ENCODE data around the gene BPIFB1.

BPIFB1 gene

DNA sequence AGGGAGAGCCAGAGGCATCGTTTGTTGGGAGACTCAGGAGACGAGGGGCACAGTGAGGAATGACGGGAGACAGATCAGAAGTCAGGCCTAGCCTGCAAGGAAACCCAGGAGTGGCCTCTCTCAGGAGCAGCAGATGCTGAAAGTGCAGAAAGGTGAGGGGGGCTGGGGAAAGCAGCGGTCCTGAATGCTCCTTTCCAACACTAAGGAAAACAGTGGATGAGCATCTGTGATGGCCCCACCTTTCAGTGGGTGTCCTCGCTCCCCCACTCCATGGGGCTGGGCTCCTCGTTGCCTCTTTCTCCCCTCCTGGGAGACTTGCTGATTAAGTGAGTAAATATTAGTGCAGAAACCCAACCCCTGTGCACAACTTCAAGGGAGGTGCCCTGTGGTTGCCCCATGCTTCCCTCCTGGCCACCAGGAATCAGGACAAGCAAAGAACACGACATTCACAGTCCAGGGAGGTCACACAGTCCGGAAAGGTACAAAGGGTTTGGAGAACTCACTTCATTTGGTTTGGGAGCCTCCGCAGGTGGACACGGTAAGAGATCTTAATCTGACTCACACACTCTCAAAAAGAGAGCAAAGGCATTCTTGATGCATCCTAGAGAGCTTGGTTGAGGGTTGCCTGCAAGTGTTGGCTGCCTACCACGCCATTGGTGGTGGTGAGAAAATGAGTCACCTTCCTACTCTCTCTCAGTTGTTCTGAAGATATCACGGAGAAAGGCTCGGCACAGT lies 9.7 kb upstream of the BPIFB1 start:
- DNase-seq: no peak

GRCh38 chr20:33275215-33275614 lies 7.8 kb upstream of the BPIFB1 start:
- no peak for DNase-seq

DNA sequence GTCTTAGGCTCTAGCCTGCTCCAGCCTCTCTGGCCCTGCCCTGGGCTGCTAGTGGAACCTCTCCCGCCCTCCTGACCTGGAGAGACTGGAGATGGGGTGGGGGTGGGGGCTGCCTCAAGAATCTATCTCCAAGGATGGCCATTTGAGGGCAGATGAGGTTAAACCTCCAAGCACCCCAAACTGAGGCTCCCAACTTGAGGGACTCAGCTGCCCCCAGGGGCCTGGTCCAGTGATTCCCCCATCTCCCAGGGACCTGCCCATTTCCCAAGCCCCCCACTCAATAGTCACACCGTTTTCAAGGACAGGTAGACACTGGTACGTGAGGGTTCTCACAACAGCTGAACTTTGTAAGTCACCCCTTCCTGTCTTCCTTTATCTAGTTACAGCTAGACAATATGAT lies 7.1 kb upstream of the BPIFB1 start:
- no peak for DNase-seq

GRCh38 chr20:33276303-33277113 lies 6.5 kb upstream of the BPIFB1 start:
- DNase-seq: no peak

DNA sequence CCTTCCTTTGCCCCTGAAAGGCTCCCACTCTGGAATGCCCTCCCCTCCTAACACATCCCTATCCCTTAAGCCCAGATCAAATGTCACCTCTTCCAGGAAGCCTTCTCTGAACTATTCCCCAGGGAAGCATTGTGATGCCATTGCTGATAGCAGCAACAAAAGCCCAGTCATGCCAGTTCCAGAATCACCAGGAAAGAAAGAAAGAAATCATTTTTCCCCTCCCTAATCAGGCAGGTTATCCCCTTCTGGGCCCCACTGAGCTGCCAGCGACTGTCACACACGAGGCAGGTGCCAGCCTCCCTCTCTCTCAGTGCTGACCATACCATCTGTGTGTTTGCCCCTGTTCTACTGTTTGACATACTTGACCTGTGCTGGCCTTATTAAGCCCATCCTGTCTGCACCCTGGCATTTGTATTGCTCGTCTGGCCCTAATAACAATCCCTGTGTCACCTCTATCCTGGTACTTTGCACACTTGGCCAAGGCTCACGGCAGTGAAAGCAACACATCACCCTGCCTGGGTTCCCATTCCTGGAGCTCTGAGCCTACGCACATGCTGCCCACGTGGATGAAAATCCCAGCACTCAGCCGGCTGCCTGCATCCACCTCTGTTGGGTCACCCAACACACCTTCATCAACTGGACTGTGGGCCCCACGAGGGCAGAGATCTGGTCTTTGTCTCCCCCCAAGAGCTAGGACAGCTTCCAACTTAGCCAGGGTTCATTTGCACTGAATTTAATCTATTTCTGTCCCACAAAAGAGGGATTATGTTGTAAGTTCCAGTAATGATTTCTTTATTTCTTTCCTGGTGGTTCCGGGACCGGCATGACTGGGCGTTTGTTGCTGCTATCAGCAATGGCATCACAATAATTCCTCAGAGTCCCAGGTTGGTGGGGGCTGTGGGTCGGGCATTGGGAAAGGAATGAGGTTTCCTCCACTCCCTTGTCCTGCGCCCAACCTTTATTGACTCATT lies 5.3 kb upstream of the BPIFB1 start:
- DNase-seq: no peak

DNA sequence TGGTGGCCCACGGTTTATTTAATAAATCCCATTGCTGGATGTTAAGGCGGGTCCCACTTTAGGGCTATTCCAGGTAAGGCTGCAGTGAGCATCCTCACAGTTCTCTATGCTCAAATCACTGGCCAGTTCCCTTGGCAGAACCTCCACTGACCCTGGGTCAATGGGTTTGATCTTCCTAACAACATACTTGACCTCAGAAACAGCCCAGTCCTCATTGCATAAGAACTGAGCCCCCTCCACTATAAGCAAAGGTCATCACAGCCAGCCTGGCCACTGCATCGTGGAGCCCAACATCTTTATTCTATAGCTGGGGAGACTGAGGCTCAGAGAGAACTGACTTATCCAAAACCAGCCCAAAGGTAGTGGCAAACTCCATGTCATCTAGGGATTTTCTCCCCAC lies 4.3 kb upstream of the BPIFB1 start:
- no peak for DNase-seq

GRCh38 chr20:33279261-33279910 lies 3.6 kb upstream of the BPIFB1 start:
- no peak for DNase-seq

GRCh38 chr20:33280000-33280680 lies 2.9 kb upstream of the BPIFB1 start:
- no peak for DNase-seq

DNA sequence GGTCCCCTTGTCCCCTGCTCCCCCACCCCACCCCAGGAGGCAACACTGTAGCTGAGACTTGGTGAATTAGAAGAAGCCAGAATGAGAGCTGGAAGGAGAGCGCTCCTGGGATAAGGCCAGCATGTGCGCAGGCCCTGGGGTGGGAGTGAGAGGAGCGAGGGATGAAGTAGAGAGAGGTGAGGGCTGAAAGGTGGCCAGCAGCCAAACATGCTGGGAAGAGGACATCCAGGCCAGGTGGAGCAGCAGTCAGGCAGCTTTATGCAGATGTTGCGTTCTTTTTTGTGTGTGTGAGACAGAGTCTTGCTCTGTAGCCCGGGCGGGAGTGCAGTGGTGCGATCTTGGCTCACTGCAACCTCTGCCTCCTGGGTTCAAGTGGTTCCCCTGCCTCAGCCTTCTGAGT lies 2.2 kb upstream of the BPIFB1 start:
- DNase-seq: no peak

- DNase-seq: no peak
Observed at GRCh38 chr20:33281550-33282146, 1.4 kb upstream of the BPIFB1 start.

DNA sequence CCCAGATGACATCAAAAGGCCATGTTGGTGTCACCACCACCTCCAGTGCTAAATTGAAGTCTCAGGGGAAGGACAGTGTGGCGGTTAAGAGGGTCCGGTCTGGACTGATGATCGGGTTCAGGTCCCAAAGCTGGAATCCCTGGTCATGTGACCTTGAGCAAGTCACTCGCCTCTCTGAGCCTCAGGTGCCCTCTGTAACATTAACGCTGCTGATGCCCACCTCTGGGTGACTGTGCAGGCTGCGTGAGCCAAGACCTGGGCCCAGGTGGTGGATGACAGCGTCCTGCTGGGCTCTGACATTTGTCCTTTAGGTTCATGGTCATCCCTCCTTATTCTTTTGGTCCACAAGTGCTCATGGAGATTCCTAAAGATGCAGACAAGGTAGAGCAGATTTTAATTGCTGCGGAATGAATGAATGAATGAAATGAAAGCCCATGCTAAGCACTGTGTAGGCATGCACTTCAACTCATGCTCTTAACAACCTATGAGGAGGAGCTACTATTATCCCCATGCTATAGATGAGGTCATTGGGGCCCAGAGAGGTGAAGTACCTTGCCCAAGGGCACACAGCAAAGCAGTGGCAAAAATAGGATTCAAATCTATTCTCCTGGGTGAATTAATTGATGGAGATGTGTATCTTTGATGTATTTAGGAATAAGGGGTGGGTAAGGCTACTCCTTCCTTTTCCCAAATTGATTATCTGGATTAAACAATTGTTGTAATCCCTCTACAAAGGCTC lies 649 bp upstream of the BPIFB1 start:
- no peak for DNase-seq

DNA sequence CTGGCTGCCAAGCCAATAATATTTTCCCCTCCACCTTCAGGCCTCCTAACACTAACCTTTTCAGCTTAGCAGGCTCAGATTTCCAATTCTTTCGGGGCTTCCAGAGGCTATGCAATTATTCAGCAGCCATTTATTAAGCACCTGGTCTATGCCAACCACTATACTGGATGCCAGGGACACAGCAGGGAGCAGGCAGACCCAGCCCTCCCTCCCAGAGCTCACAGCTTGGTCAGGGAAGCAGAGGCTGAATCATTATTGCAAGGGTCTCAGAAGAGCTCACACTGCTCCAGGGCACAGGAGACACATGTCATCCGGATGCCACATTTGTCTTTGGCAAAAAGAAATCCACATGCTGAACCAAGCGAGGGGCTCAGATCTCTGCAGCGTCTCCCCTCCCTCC lies 1.3 kb downstream of the BPIFB1 start:
- no peak for DNase-seq

GRCh38 chr20:33284937-33285336 lies 1.9 kb downstream of the BPIFB1 start:
- DNase-seq: no peak

- DNase-seq: no peak
Observed at GRCh38 chr20:33285861-33286495, 3.0 kb downstream of the BPIFB1 start.

GRCh38 chr20:33287884-33288283 lies 4.9 kb downstream of the BPIFB1 start:
- DNase-seq: no peak

DNA sequence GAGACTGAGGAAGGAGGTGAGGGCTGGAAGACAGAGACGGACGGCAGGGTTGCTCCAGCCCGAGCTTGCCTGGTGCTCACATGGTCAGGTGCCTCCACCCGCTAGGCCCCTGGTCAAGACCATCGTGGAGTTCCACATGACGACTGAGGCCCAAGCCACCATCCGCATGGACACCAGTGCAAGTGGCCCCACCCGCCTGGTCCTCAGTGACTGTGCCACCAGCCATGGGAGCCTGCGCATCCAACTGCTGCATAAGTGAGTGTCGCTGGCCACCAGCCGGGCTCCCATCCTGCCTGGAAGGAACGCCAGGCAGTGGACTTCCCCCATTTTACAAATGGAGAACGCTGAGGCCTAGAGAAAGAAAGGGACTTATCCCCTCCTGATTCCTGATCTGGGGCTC lies 7.8 kb downstream of the BPIFB1 start:
- no peak for DNase-seq

DNA sequence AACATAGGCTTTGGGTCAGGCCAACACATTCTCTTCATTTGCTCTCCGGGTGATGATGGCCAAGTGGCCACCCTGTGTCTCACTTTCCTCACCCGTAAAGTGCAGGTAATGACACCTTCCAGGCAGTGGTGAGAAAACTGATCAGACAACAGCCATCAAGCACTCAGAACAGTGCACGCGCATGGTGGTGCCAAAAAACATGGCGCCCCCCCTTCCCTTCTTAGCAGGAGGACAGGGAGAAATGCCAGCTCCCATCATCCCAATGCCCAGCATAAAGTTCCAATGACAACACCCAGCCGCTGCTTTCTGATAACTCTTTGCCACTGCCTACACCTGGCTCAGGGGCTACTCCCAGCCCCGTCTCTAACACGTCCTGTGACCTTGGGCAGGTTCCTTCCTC lies 8.4 kb downstream of the BPIFB1 start:
- DNase-seq: no peak

- DNase-seq: peak; percentile 66
Observed at GRCh38 chr20:33291830-33292355, 8.9 kb downstream of the BPIFB1 start.

DNA sequence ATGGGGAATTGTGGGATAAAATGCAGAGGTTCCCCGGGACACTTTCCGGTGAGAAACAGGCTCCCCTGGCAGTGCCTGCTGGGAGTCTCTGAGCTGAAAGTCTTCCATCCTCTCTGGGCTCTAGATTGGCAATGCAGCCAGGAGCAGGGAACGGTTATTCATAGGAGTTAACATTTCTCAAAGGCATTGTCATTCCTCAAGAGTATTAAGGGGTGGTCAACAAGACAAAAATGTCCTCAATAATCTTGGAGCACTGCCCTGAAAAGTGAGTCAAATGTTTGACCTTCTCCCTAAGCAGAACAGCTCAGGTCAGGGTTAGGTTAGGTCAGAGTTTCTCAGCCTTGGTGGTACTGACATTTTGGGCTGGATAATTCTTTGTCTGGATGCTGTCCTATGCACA lies 13.2 kb downstream of the BPIFB1 start:
- DNase-seq: no peak

DNA sequence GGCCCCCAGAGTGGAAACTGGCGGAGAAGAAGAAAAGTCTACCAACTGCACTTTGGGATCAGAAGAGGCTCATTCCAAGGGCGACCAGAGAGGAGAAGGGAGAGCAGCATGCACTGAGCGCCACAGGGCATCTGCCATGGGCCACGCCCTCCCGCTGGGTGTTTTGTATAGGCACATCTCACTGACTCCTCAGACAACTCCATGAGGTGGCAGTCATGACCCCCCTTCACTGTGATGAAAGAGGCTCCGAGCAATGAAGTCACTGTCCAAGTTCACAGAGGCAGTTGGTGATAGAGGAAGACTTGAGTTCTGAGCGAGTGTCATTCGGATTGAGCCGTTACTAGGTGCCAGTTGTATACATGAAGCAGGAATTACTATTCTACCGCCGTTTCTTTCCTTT lies 15.4 kb downstream of the BPIFB1 start:
- DNase-seq: no peak

All from activated CD4-positive, alpha-beta T cell treated with anti-CD3 and anti-CD28 coated beads, Interleukin-2, amount 50 U/mL, for 1 hour (primary cell).